HCT116 (cell line): ENCODE data around the gene NAV3. TPM values are rescaled to one million over a fixed set of nuclear protein-coding genes. Genes with fewer than 3 reads are reported as not detected.

ENCODE experiments used
- ATAC-seq: fragments of 200-7000 bp; cut with Tn5 transposase; 2 replicates; pipeline ENCODE4 v1.9.1; 2020; ENCODE audit warnings: mild to moderate bottlenecking, moderate library complexity
- BruUV-seq: library from RNA; stranded (reverse); fragments of 400-500 nt; replicated peaks from 2 replicates; lab custom pipeline; 2021; lab: Mats Ljungman, UMichigan
- CTCF ChIA-PET: fragments of 300-600 bp; sonication (Branson Sonifier 250); formaldehyde crosslinking; loops from one replicate; lab custom pipeline; 2021; ENCODE audit warnings: antibody characterized with exemption; lab: Charles Lee
- POLR2A ChIA-PET: fragments of 300-600, 350-600 bp; sonication (Branson Sonifier 250); formaldehyde crosslinking; loops from one replicate; lab custom pipeline; 2021; ENCODE audit warnings: antibody characterized with exemption; lab: Charles Lee
- RAD21 ChIA-PET, 2 experiments: fragments of 300-600 bp; sonication (Branson Sonifier 250); formaldehyde crosslinking; loops; one replicate each; lab custom pipeline; 2023; ENCODE audit warnings: low total read pairs in 2 of 2; ENCODE audit not compliant: uncharacterized antibody in 2 of 2, unreplicated experiment in 2 of 2, low non-redundant PET in 1 of 2; lab: Charles Lee
- DNase-seq: peaks from one replicate; pipeline ENCODE4 v3.0.0-alpha.2; 2010; ENCODE audit warnings: low read depth, low spot score
- H2AFZ ChIP-seq: fragments of 200-600 bp; shearing (Covaris generic), sonication (generic); 2 replicates; pipeline ENCODE4 v1.6.1; 2017; ENCODE audit warnings: low read depth, mixed run types, mixed read lengths, antibody characterized with exemption, low read length; ENCODE audit not compliant: poor library complexity, severe bottlenecking
- H3K27ac ChIP-seq: 2 replicates; pipeline ENCODE4 v1.5.1; 2012; ENCODE audit warnings: low read depth, low read length
- H3K27me3 ChIP-seq: fragments of 200-600 bp; sonication (generic); 2 replicates; pipeline ENCODE4 v1.6.1; 2016; ENCODE audit warnings: mixed run types, low read length, mixed read lengths; ENCODE audit not compliant: insufficient read depth
- H3K36me3 ChIP-seq, 2 experiments: fragments of 200-500 bp in 1 of 2; fragments of 200-600 bp in 1 of 2; sonication (Bioruptor generic) in 1 of 2; sonication (generic) in 1 of 2; 2 replicates each; pipeline versions ENCODE4 v1.5.1 to v1.6.1; 2014 to 2016; ENCODE audit warnings: low read length in 2 of 2, inconsistent platforms in 1 of 2, mixed read lengths in 1 of 2, mixed run types in 1 of 2; ENCODE audit not compliant: insufficient read depth in 2 of 2, control insufficient read depth in 1 of 2
- H3K4me1 ChIP-seq, 2 experiments: fragments of 200-600 bp in 1 of 2; sonication (generic) in 1 of 2; 2 replicates each; pipeline versions ENCODE4 v1.5.1 to v1.6.1; 2012 to 2017; ENCODE audit warnings: low read length in 2 of 2, inconsistent platforms in 1 of 2, mild to moderate bottlenecking in 1 of 2, mixed read lengths in 1 of 2, mixed run types in 1 of 2, moderate library complexity in 1 of 2; ENCODE audit not compliant: insufficient read depth in 2 of 2, control insufficient read depth in 1 of 2
- H3K4me2 ChIP-seq: fragments of 200-600 bp; sonication (generic); 2 replicates; pipeline ENCODE4 v1.6.1; 2017; ENCODE audit warnings: mixed run types, low read length, mixed read lengths
- H3K4me3 ChIP-seq, 2 experiments: fragments of 200-600 bp in 1 of 2; sonication (generic) in 1 of 2; replicated peaks in 1 of 2; 2 replicates each; pipeline ENCODE4 v1.5.1; 2011 to 2016; ENCODE audit warnings: low read length in 2 of 2, control low read depth in 1 of 2, low read depth in 1 of 2, mild to moderate bottlenecking in 1 of 2, mixed read lengths in 1 of 2, mixed run types in 1 of 2
- H3K79me2 ChIP-seq: fragments of 200-600 bp; sonication (generic); 2 replicates; pipeline ENCODE4 v1.6.1; 2017; ENCODE audit warnings: mild to moderate bottlenecking, mixed run types, low read length, moderate library complexity, mixed read lengths; ENCODE audit not compliant: insufficient read depth
- H3K9ac ChIP-seq: fragments of 200-600 bp; sonication (generic); 2 replicates; pipeline ENCODE4 v1.6.1; 2016; ENCODE audit warnings: low read length, mixed read lengths
- H3K9me2 ChIP-seq: fragments of 200-600 bp; sonication (generic), shearing (Covaris generic); 2 replicates; pipeline ENCODE4 v1.6.1; 2017; ENCODE audit warnings: mixed run types, mild to moderate bottlenecking, moderate library complexity; ENCODE audit not compliant: insufficient read depth
- H3K9me3 ChIP-seq, 2 experiments: fragments of 200-500 bp in 1 of 2; fragments of 200-600 bp in 1 of 2; sonication (Bioruptor generic) in 1 of 2; sonication (generic) in 1 of 2; 2 replicates each; pipeline ENCODE4 v1.6.1; 2014 to 2017; ENCODE audit warnings: low read length in 2 of 2, mixed read lengths in 2 of 2, inconsistent platforms in 1 of 2, low read depth in 1 of 2, mild to moderate bottlenecking in 1 of 2, mixed run types in 1 of 2, moderate library complexity in 1 of 2; ENCODE audit not compliant: control insufficient read depth in 1 of 2, insufficient read depth in 1 of 2
- H4K20me1 ChIP-seq: fragments of 200-600 bp; sonication (generic), shearing (Covaris generic); 2 replicates; pipeline ENCODE4 v1.6.1; 2017; ENCODE audit warnings: mixed run types, mild to moderate bottlenecking, moderate library complexity; ENCODE audit not compliant: insufficient read depth
- EGR1 ChIP-seq: IDR thresholded peaks from 2 replicates; pipeline ENCODE4 v1.6.1; 2012; ENCODE audit warnings: low read depth
- EZH2phosphoT487 ChIP-seq: fragments of 200-600 bp; IDR thresholded peaks from 2 replicates; pipeline ENCODE4 v1.6.1; 2018; ENCODE audit warnings: antibody characterized with exemption, borderline replicate concordance
- FOSL1 ChIP-seq: IDR thresholded peaks from 2 replicates; pipeline ENCODE4 v1.6.1; 2012; ENCODE audit warnings: low read depth
- RAD21 ChIP-seq: IDR thresholded peaks from 2 replicates; pipeline ENCODE4 v1.6.1; 2012; ENCODE audit warnings: low read depth, mild to moderate bottlenecking
- REST ChIP-seq: IDR thresholded peaks from 2 replicates; pipeline ENCODE4 v1.6.1; 2012; ENCODE audit warnings: low read depth
- YY1 ChIP-seq: IDR thresholded peaks from 2 replicates; pipeline ENCODE4 v1.6.1; 2011; ENCODE audit warnings: low read length, low read depth, moderate library complexity, mild to moderate bottlenecking; ENCODE audit not compliant: insufficient replicate concordance; ENCODE audit errors: extremely low read depth
- ZNF274 ChIP-seq: fragments of 200-500 bp; sonication (Bioruptor generic); IDR thresholded peaks from 2 replicates; pipeline ENCODE4 v1.6.1; 2014; ENCODE audit warnings: mild to moderate bottlenecking, low read depth, low read length, inconsistent platforms
- intact Hi-C: fragments of 100-400 bp; cut with micrococcal nuclease; formaldehyde crosslinking; loops from 2 replicates; pipeline ENCODE4 v1.10.0; 2022
- total RNA-seq: library from RNA; stranded (reverse); gene quantifications from one replicate; pipeline ENCODE4 v1.2.1, GENCODE V29; 2021; ENCODE audit not compliant: unreplicated experiment

The NAV3 gene
- total RNA-seq, 1 experiment from 2014 or later, result 7.8 TPM

GRCh38 chr12:77814386-77814785 is 16.3 kb upstream of the NAV3 start:
- BruUV-seq, result no TSS peak
- no peak for DNase-seq
- Histone ChIP-seq H4K20me1 (no peaks in the 10 kb centered on the region), H3K4me3 (no peak overlapping the region), H3K27me3 (no peaks in the 10 kb centered on the region), H3K9me3 (no peaks in the 10 kb centered on the region), H3K9ac (no peak overlapping the region), H2AFZ (no peak overlapping the region), H3K27ac (no peak overlapping the region)
- CTCF ChIA-PET, result no interaction called here
- POLR2A ChIA-PET, result no interaction called here
- no peak for TF ChIP-seq REST
- TF ChIP-seq, all 23 proteins: peak for 0
- Histone ChIP-seq H3K79me2 (no peaks in the 10 kb centered on the region), H3K4me1 (no peaks in the 10 kb centered on the region), H3K4me2 (no peak overlapping the region), H3K36me3 (no peaks in the 10 kb centered on the region), H3K9me2 (no peaks in the 10 kb centered on the region)
- RAD21 ChIA-PET, result no interaction called here
- intact Hi-C loops, result no loop called here
- ATAC-seq, result no peak

- Histone ChIP-seq H3K4me1 (no peaks in the 10 kb centered on the region), H4K20me1 (no peaks in the 10 kb centered on the region), H3K36me3 (no peaks in the 10 kb centered on the region), H3K4me3 (no peak overlapping the region), H3K9me3 (no peaks in the 10 kb centered on the region), H3K4me2 (no peak overlapping the region), H2AFZ (no peak overlapping the region), H3K27ac (no peak overlapping the region), H3K79me2 (no peaks in the 10 kb centered on the region), H3K9ac (no peak overlapping the region), H3K9me2 (no peaks in the 10 kb centered on the region), H3K27me3 (no peaks in the 10 kb centered on the region)
- CTCF ChIA-PET, result interaction anchor here (1.3 kb wide), 1 partner anchor 109 kb away, joined by 4 read pairs; no protein-coding TSS in a partner anchor
- DNase-seq (no peak), ATAC-seq (no peak)
- BruUV-seq, result no TSS peak
- POLR2A ChIA-PET, result no interaction called here
- RAD21 ChIA-PET, result no interaction called here
- intact Hi-C loops, result no loop called here
- TF ChIP-seq EGR1, result no peak
- no peak for TF ChIP-seq EZH2phosphoT487
- TF ChIP-seq YY1, result no peak
- no peak for TF ChIP-seq RAD21
- no peak for TF ChIP-seq FOSL1
- no peak for TF ChIP-seq ZNF274
Observed at GRCh38 chr12:77816196-77816595, 14.5 kb upstream of the NAV3 start.
